Esophagus mucosa (tissue), 1 donor: ENCODE results near the gene AFDN. TPM values are rescaled to one million over a fixed set of nuclear protein-coding genes. Genes with fewer than 3 reads are reported as not detected.

ENCODE experiments used
- ATAC-seq: fragments of 200-7000 bp; cut with Tn5 transposase; one replicate; pipeline ENCODE4 v1.9.1; 2020
- total RNA-seq: library from RNA; stranded (reverse); gene quantifications from one replicate; pipeline ENCODE4 v1.2.4, GENCODE V29; 2023
- donor health status: DM: yes; HTN: yes; CAD: no.

Gene AFDN
- total RNA-seq, 1 donor from 2014 or later = 134 TPM

DNA sequence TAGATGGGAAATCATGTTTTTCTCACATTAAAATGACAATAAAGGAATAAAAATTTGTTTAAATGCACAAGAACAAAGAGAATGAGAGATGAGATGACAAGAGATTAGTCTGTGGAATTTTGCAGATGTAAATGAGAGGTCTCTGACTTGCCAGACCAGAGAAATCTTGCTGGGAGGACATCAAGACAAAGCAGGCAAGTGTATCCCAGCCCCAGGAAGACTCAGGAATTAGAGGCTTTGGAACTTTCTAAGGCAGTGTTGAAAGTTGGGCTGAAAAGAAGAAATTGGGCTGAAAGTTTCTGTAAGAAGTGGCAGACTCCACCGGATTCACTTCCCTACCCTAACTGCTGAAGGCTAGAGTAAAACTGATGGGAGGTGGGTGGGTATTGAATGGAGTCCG, 54.6 kb downstream of the AFDN start:
- ATAC-seq = no peak

DNA sequence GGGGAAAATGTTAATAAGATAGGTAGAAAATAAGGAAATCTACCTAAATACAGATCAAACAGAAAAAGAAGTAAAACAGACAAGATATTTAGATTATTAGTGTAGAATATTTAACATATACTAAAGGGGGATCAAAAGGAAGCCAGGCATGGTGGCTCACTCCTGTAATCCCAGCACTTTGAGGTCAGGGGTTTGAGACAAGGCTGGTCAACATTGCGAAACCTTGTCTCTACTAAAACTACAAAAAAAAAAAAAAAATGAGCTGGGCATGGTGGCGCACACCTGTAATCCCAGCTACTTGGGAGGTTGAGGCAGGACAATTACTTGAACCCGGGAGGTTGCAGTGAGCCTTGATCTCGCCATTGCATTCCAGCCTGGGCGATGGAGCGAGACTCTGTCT, 55.5 kb downstream of the AFDN start:
- ATAC-seq = no peak

DNA sequence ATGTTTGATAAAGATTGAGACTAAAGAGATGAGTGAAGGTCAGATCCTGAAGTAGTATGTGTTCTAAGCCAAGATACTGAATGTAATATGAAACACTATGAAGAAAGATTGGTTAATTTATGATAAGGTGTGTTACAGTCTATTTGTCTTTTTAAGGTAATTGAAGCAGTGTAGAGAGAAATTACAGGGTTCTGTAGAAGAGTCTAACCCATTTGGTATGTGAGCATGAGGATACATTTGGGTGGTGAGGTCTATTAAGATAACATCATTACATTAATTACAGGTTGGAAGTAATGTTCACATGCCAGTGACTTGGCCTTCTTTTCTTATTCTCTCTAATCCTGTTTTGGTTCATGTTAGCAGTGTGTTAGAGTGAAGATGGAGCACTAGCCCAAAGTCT, 61.4 kb downstream of the AFDN start:
- no peak for ATAC-seq

DNA sequence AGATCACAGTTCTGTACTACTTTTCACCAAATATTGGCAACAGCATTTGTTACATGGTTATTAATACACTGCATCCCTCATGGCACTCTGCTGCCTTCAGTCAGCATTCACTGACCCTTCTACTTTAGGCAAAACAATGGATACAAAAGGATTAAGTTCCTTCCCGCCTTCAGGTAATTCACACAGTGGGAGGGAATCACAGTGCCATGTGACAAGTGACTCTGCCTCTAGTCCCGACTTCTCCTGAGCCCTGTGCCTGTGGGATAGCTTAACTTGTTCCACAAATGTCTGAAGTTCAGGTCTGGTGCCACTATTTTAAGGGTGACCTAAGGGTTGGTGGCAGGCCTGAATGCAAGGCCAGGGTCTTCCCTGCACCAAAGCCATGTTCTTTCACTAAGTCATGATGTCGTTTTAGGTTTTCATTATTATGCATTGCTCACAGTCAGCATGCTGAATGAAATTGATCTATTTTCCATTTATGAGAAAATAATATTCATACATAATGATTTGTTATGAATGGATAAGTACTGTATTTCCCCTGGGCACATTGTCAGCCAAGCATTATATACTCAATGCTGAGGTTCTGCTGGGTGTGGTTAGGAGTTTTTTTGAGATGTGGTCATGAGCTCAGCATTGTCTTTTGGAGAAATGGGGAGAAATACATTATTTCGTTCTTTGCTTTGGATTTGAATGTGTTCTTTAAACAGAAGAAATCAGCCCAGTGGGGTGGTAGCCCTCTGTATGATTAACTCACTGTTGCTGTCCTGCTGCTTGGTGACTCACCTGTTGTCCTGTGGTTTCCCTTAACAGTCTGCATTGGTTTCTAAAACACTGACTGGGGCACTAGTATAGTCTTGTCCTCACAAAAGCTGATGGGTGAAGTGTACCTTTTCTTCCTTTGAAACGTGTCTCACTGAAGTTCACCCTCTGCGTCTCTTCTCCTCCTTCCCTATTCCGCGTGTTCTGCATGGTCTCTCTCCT, 66.4 kb downstream of the AFDN start:
- peak; percentile 91 for ATAC-seq

DNA sequence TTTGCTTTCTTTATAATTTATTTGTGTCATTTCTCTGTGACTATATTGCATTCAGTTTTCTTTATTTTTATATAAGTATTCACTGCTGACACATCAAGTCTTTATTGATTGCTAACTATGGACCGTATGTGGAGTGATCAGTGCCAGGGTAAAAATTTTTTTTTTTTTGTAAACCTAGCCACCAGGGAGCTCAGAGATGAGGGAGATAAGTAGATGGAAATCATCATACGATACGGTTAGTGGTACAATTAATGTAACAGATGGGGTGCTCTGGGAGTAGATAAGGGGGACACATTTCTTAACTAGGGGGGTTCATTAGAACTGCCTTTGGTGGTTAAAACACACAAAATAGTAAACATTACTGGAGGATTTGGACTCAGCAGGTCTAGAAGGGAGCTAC, 68.3 kb downstream of the AFDN start:
- no peak for ATAC-seq

DNA sequence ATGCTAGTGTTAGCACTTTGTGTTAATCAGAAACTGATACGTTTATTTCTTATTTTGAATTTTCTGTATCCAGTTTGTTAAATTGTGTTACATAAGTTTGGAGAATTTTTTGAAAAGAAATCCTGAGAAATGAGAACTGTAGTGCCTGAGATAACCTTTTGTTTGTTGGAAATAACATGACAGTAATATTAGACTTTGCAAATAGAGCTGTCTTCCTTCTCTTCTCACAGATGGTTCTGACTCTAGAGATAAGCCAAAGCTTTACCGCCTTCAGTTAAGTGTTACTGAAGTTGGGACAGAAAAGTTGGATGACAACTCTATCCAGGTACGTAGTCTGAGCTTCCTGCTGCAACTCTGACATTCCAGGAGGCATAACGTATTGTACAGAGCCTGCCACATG, 69.9 kb downstream of the AFDN start:
- no peak for ATAC-seq

DNA sequence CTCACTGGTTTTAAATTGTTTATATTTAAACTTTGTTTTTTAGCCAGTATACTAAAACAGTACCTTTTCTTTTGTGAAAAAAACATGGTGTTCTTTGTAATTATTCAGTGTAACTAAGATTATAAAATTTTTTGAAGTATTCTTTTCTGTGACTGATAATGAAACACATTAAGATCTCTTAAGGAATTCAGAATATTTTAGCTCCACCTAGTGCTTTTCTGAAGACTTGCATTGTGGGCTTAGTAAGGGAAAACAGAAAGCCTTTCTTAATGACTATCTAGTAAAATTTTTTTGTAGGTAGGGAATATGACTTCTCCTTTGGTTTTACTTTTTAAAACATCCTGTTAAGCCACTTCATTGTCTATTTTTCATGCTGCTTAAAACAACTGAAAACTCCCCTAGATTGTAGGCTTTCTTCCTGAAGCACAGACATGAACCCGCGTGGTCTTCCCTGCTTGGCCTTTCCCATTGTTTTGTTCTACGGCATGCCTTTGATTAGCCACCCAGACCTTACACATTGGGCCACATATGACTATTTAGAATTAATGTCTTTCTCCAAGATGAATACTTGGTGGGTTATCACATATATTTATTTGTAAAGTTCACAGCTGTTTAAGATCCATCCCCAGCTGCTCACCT, 72.1 kb downstream of the AFDN start:
- ATAC-seq = no peak

DNA sequence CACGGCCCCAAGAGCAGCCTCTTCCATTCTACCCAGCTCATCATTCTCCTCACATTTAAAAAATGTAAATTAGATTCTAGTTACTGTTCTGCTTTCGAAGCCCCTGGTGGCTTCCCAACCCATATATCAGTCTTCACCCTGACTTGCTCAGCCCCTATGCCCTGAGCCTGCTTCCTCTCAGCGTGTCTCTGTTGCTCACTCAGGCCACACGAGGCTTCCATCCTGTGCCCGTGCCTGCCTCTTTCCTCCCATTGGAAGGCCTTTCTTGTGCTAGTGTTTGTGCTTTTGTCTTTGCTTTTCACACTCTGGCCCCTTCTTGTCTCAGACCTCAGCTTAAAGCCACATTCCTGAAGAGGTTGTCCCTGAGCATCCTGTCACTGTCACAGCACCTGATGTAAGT, 78.1 kb downstream of the AFDN start:
- no peak for ATAC-seq

DNA sequence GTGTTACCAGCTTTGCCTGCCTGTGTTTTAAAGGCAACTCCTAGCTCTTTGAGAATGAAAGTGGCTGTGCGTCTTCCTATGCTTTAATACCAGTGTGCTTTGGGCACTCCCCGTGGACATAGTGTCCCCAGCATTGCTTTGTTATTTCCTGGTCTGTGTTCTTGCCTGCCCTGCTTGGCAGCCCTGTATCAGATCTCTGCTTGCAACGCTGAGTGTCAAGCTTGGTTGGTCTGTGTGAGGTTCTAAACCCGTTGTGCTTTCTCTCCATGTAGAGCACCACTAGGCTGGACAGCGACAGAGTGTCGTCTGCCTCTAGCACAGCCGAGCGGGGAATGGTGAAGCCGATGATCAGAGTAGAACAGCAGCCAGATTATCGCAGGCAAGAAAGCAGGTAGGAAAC, 80.2 kb downstream of the AFDN start:
- peak; percentile 88 for ATAC-seq

DNA sequence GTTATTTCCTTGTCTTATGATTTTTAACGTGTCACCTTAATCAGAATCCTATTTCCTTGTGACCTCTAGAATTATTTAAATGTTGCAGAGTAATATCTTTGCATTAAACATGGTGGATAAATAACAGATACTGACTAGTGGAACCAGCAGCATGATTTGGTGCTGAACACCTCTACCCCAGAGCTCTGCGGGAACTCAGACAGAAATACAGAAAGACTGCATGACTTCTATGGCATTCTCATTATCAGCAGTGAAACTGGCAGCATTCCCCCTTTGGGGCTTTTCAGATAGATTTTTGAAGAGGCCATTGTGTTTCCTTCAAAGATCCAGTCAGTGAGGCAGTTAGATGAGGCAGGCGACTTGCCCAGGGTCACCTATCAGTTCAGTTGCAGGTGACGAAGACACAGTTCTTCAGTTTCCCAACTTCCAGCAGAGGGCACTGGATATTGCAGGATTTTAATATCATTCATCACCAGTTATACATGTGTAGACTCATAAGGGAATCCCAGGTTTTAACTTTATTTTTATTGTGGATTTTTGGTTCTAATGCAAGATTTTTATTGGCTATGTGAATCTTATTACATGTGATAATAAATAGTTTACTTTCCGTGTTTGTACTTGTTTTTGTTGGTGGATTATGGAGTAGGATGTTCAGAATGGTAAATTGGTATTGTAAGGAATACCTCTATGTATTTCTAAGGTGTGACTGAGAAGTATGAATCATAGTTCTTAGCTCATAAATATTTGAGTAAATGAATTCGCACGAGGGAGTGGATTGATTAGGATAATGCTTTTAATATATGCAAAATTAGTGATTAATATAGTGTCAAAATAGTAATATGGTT, 81.3 kb downstream of the AFDN start:
- ATAC-seq = peak; percentile 58

DNA sequence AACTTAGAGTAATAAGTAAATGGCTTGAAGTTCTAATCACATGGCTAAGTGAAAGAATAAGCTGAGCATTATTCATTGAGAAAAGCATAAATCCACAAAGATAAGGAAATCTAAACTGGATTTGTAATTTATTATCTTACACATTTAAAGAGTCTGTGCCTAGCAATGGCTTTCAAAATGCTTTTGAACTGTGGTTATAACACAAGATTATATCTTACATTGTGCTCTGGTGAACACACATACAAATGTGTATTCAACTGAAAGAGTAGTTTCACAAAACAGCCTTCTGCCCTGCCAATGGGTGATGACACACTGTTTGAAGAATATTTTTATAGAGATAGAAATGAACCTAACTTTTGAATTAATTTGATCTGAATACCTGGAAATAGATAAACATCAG, 83.3 kb downstream of the AFDN start:
- no peak for ATAC-seq

DNA sequence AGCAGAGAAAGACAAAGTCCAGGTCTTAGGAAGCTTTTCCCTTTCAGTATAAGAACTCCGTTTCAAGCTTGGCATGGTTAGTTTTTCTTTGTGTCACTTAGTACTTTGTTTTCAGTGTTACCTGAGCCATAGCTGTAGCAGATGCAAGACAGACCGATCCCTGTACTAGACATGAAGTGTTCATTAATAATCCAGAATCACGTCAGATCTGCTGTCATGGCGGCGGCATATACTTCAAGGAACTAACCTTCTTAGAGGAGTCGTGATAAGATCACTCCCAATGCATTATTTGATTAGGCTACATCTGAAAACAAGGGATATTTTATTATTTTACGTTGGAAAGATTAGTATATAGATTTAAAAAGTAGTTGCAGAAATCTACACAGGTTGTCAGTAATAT, 83.9 kb downstream of the AFDN start:
- ATAC-seq = no peak

DNA sequence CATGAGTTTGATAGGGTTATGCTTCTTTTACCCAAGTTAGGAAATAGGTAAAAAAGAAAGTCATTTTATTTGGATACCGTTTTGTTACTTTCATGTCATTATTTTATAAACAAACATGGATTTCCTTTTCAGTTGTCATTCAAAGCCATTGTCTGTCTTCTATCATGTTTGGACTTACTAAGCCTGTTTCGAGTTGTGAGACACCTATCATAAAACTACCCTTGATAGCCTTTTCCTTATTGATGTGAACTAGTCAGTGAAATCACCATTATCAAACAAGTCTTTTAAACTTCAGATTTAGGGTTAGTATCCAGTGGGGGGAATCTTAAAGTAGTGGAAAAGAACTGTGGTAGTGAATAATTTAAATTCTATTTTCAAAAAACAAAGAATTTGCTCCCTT, 85.8 kb downstream of the AFDN start:
- ATAC-seq = no peak

DNA sequence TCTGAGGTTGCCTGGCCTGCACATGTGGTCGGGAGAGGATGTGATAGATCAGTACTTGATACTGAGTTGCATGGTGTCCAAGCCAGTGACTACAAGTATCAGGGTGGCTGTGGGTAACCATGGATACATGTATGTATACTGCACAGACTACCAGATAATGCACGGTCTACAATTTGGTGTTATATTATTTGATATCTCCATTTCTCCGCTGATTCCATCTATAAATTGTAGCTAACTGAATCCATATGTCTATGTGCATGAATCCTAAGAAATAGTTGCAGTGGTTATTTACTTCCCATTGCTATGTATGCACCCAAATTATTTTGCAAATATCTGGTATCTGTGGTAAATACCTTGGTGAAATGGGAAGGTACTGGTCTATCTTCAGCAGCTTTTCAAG, 87.0 kb downstream of the AFDN start:
- no peak for ATAC-seq

DNA sequence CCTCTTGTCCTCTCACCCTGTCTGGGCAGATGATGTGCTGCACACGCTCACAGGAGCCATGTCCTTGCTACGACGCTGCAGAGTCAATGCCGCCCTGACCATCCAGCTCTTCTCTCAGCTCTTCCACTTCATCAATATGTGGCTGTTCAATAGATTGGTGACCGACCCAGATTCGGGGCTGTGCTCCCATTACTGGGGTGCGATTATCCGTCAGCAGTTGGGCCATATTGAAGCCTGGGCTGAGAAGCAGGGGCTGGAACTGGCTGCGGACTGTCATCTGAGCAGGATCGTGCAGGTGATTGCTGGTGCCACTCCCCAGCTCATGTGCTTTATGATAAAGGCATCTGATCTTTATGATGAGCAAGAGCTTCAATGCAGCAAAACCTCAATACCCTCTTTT, 88.4 kb downstream of the AFDN start:
- ATAC-seq = no peak

DNA sequence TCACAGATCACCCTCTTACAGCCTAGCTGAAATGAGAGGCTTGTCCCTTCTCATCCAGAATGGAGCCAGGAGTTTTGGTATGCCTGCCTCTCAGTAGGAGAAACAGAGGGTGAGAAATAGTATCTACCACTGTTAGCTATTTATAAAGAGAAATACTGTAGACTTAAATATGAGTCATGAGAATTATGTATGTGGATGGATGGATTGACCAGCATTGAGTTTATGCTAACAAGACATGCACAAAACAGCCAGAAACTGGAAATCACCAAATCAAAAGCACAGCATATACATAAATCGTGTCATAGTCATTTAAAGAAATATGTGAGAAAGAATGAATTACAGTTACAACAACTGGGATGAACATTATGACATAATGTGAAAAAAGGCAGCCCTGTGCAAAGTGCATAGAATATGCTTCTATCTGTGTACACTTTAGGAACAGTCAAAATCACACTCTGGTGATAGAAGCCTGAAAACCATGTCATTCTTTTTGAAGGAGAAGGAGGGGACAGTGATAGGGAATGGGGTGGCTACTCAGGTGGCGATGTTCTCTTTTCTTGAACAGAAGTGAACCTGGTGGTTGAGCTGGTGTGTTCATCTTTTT, 90.9 kb downstream of the AFDN start:
- no peak for ATAC-seq

DNA sequence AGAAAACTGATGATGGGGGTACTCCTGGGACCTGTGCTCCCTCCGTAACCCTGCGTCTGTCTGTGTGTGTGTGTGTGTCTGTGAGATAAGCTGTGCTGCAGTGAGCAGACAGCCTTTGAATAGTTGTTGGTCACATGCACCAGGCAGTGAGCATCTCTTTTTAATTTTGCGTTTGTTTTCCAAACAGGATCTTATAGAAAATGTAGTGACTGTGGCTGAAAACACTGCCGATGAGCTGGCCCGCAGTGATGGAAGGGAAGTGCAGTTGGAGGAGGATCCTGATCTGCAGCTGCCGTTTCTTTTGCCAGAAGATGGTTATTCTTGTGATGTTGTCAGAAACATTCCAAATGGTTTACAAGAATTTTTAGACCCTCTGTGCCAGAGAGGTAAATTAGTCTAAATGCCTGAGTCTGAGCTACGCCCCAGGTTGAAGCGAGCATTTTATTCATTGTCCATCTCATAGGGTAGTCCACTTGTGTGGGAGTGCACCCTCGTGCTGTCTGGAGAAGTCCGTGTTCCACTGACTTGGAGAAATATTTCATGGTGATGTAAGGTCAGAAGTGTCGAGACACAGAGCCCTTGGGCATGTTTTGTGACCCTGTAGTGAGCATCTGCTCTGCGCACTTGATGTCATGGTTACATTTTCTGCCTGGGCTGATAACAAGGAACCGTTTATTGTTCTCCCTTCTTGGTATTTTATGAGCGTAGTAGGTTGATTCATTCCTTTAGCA, 92.0 kb downstream of the AFDN start:
- no peak for ATAC-seq

DNA sequence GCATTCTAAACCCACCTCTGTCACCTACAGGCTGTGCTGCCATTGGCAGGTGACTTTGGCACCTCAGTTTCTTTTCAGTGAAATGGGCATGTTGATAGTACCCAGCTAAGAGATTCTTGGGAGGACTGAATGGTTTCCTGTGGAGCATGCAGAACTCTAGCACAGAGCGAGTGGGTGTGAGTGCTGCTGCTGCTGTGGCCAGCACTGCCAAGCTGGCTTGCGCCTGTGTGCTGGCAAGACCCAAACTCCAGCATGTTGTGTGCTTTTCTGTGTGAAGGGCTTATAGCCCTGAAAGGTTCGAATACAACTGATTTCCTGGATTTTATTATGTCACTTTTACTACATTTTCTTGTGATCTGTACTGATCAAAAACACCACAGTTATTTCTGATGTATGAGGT, 92.6 kb downstream of the AFDN start:
- no peak for ATAC-seq

DNA sequence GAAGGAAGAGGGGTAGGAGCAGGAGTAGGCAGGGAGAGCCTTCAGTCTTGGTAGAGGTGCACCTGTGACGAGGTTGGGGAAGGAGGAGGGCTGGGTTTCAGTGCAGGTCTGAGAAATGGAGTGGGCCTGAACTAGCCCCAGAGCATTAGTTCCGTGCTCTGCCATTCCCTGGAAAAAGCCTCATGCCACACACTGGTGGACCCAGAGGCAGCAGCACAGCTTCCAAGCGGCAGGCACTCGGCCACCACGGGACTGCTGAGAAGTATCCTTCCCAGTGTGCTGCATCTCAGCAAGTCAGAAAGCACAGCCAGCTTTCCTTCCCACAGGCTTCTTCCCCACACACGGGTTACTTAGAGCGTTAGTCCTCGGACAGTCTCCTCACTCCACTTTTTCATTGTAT, 93.5 kb downstream of the AFDN start:
- ATAC-seq = peak; percentile 19

DNA sequence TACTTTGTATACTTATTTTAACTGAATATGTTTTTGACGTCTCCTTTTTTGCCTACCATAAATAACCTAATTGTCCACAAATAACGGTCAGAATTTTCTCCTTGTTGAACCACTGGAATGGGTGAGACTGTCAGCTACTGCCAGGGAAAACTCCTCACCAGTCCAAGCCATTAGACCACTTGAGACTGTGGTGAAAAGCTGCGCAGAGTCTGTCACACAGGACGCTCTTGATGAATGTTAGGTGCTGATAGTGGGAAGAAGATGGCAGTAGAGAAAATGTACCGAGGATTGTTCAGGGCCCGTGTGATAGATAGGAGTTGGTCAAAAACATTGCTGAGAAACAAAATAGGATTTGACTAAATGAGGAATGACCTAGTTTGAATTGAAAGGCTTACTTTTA, 95.1 kb downstream of the AFDN start:
- no peak for ATAC-seq

DNA sequence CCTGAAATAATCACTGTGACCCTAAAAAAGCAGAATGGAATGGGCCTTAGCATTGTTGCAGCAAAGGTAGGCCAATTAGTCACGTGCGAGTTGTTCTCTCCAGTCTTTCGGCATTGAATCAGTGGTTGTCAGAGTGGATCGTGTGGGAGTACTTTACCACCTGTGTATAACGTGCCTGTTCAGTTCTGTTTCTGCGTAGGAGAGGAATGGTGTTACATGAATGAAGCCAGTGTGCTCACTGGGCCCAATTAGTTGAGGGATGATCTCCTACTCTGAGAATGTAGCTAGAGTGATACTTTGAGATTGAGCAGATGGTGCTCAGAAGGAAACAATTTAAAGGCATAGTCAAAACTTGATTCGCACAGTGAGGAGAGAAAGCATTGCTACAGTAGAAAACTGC, 98.3 kb downstream of the AFDN start:
- no peak for ATAC-seq

DNA sequence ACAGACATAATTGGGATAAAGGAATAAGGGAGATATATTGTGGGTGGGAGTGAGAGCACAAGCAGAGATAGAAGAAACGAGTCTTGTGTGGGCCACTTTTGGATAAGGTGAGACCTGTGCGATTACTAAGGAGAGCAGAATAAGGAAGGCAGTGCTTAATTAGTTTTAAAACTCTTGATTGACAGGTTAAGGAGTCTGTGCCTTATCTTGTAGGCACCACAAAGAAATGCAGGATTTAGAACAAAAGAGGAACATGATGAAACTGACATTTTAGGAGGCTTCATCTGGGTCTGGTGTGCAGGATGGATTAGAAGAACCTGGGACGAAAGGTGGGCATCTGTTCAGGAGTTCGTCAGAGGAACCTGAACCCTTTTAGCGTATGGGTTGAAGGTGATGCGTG, 100.5 kb downstream of the AFDN start:
- ATAC-seq = no peak
